Fibroblast of skin of scalp (primary cell): ENCODE data around the gene PTEN.
A peak's percentile ranks its signal among the peaks of the same experiment; 100 is the strongest.
"Not testable (repeated sequence)": the region's sequence is repeated elsewhere in the genome, so short reads cannot be mapped to it uniquely, and the experiment has no call there.

Experiments used
- DNase-seq: peaks from one replicate; pipeline ENCODE4 v3.0.0-alpha.2; 2013

The PTEN gene

DNA sequence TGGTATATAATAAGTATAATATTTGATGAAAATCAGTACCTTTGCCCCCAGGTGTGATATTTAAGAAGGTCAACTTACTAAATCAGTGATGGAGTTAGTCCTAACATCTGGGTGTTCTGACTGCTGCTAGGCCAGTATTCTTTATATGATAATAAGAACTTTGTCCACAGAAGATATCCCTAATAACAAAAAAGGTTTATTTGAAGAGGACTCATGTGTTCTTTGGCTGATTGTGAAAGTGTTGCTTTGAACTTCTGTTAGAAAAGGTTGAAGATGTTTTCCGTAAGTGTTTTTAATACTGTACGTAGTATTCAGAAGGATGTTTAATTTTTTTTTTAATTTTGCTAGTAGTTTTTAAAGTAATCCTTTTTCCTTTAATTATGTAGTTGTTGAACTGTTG, 10.2 kb downstream of the PTEN start:
- DNase-seq = no peak

DNA sequence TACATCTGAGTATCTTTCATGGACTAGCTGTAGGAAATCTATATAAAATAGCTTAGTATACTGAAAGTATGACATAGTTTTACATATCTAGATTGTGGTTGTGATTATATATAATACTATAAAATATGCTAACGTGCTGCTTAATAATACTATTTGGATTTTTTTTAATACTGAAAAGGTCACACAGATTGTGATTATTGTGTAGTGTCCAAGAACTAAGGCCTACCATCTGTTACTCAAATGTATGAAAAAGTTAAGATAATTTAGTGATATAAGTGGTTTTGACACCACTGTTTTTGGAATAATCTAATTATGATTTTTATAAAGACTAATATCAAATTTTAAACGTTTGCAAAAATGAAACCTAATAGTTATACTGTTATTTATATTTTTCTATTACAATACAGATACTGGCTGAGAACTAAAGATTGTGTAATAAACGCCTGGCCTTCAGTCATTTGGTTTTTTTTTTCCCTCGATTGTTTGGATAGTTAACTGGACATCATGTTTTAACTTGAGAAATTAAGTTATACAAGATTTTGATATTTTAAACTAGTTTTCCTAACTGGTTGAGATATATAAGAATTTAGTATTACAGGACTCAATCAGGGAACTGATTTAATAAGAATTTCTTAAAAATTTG, 12.6 kb downstream of the PTEN start:
- no peak for DNase-seq

DNA sequence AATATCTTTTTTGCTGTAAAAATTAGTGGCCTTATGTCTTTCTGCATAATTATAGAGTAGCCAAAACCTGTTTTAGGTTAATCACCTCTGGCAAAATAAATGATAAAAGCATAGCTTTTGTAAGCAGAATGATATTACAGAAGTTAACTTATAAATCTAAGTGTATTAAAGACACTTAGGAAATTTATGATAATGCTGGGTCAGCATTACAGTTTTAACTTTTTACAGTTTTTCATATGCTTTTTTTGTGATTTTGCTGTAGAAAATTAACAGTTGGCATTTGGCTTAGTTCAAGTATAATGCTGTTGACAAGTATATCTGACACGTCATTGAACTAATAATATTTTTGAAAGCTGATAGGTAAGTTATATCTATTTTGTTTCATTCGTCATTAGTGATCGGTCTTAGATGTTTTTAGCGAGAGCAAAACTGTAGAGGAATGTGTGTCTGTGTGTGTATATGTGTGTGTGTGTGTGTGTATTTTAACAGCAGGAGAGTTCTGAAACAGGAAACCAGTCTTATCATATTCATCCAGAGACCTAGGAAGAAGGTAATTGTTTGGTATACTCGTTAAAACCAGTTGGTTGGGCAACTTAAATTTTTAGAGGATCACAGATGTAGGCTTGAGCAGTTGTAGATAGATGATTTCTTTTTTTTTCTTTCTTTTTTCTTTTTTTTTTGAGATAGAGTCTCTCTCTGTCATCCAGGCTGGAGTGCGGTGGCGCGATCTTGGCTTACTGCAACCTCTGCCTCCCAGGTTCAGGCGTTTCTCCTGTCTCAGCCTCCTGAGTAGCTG, 15.4 kb downstream of the PTEN start:
- DNase-seq = no peak

DNA sequence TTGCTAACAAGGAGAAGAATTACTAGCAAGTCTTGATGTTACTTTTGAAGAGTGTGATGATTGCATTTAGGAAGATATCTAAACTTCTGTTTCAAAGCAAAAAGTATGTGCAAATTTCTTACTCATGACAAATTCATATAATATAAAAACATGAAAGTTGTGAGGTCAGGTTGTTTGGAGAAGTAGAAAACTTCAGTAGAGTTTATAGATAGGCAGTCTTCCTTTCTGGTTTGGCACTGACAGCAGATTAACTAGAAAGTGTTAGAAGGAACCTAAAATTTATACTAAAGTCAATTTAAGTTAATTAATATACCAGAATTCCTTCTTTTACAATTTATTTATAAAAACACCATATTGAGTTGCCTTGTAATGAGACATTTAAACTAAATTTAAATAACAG, 16.9 kb downstream of the PTEN start:
- no peak for DNase-seq

DNA sequence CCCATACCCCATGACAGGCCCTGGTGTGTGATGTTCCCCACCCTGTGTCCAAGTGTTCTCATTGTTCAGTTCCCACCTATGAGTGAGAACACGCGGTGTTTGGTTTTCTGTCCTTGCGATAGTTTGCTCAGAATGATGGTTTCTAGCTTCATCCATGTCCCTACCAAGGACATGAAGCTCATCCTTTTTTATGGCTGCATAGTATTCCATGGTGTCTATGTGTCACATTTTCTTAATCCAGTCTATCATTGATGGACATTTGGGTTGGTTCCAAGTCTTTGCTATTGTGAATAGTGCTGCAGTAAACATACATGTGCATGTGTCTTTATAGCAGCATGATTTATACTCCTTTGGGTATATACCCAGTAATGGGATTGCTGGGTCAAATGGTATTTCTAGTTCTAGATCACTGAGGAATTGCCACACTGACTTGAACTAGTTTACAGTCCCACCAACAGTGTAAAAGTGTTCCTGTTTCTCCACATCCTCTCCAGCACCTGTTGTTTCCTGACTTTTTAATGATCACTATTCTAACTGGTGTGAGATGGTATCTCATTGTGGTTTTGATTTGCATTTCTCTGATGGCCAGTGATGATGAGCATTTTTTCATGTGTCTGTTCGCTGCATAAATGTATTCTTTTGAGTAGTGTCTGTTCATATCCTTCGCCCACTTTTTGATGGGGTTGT, 18.1 kb downstream of the PTEN start:
- not testable (repeated sequence) for DNase-seq

DNA sequence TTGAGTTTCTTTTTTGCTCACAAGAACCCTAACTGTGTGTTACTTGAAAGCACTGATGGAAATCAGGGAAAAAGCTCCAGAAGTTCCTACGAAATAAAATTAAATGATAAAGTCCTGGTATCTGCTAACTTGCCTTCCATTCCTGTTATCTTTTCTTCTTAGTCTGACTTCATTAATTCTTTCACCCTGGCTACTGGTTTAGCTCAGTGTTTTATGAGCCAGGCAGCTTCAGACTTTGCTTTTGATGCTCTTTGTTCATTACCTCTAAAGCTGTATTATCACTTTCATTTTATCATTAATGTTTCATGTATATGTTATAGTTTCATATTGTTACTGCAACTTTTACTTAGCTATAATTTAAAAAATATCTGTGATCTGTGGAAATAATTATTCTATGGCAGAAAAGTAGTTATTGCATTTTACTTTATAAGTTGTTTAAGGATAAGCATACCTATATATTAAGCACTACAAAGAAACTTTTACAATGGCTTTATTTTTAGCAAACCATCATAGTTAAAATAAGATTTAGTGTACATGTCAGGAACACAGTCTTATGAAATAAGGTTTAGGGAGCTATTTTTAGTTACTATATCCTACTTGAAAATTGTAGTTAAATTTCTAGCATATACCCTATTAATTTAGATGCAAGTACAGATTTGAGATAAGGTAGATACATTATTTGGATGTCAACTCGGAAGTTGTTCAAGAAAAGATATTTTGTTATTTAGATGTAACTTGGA, 19.3 kb downstream of the PTEN start:
- DNase-seq = no peak

DNA sequence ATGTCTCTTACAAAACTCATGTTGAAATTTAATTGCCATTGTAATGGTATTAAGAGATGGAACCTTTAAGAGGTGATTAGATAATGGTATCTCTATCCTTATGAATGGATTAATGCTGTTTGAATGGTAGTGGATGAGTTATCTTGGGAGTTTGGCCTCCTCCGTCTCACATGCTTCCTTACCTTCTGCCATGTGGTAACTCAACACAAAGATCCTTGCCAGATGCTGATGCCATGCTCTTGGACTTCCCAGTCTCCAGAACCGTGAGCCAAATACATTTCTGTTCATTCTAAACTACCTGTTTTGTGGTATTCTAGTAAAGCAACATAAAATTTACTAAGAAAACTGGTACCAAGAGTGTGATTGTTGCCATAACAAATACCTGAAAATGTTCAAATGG, 23.2 kb downstream of the PTEN start:
- DNase-seq = no peak

GRCh38 chr10:87887146-87887545, 23.7 kb downstream of the PTEN start:
- peak; percentile 27 for DNase-seq

GRCh38 chr10:87887548-87888289, 24.3 kb downstream of the PTEN start:
- DNase-seq = no peak

DNA sequence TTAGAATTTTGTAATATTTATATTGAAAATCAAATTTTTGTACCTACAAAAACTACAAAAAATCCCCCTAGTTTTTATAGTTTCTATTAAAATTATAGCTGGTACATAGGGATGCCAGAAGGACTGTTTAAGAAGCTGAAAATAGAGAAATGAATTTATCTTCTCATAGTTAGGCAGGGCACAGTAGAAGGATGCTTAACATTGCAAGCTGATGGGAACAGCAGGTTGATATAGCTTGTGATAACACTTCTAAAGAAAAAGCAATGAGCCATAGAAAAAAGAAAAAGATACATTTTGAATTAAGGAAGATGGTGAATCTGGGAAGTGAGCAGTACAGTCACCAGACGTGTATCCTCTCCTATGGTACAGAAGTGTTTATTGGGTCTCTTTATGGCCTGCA, 32.0 kb downstream of the PTEN start:
- no peak for DNase-seq

GRCh38 chr10:87896216-87896615, 32.8 kb downstream of the PTEN start:
- DNase-seq = no peak

DNA sequence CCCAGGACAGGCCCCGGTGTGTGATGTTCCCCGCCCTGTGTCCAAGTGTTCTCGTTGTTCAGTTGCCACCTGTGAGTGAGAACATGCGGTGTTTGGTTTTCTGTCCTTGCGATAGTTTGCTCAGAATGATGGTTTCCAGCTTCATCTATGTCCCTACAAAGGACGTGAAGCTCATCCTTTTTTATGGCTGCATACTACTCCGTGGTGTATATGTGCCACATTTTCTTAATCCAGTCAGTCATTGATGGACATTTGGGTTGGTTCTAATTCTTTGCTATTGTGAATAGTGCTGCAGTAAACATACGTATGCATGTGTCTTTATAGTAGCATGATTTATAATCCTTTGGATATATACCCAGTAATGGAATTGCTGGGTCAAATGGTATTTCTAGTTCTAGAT, 34.5 kb downstream of the PTEN start:
- not testable (repeated sequence) for DNase-seq

DNA sequence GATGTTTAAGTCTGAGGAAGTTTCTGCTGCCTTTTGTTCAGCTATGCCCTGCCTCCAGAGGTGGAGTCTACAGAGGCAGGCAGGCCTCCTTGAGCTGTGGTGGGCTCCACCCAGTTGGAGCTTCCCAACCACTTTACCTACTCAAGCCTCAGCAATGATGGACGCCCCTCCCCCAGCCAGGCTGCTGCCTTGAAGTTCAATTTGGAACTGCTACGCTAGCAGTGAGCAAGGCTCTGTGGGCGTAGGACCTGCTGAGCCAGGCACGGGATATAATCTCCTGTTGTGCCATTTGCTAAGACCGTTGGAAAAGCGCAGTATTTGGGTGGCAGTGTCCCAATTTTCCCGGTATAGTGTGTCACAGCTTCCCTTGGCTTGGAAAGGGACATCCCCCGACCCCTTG, 40.0 kb downstream of the PTEN start:
- not testable (repeated sequence) for DNase-seq

GRCh38 chr10:87913156-87913921, 49.9 kb downstream of the PTEN start:
- DNase-seq = no peak

DNA sequence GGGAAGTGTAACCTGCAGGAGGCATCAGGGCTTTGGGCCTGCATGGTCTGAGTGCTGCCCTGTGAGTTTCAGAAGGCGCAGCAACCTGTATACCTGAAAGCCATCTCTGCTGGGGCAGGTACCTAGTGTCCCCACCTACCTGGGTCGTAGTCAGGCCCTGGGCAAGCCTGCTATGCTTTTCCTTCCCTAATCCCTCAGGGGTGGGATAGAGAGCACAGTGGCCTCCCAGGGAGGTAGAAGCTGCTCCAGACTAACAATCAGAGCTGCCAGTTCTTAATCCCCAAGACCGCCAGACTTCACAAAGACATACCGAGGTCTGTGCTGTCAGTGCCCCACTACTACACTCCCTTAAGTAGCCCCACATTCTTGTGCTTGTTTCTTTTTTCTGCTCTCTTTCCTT, 52.0 kb downstream of the PTEN start:
- DNase-seq = no peak

DNA sequence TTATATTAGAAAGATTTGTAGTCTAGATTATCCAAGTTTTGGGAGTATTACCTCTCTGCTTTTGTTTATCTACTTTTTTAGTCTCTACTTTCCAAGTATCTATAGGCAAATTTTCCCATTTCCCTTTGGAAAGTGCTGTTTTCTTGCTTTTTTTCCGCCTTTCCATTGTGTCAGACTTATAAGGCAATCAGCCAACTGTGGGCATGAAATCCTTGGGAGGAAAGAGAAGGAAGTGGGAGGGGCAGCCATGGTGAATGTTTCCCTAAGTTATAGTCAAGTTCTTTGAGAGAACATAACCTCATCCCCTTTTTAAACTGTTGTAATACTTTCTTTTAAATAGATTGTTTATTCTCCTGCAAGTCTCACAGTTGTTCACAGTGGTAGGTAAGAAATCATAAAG, 52.6 kb downstream of the PTEN start:
- DNase-seq = peak; percentile 35

- no peak for DNase-seq
These were observed 53.1 kb downstream of the PTEN start for GRCh38 chr10:87916515-87916914.

- no peak for DNase-seq
These were observed 54.9 kb downstream of the PTEN start for GRCh38 chr10:87918254-87918859.

GRCh38 chr10:87920538-87920937, 57.1 kb downstream of the PTEN start:
- no peak for DNase-seq

DNA sequence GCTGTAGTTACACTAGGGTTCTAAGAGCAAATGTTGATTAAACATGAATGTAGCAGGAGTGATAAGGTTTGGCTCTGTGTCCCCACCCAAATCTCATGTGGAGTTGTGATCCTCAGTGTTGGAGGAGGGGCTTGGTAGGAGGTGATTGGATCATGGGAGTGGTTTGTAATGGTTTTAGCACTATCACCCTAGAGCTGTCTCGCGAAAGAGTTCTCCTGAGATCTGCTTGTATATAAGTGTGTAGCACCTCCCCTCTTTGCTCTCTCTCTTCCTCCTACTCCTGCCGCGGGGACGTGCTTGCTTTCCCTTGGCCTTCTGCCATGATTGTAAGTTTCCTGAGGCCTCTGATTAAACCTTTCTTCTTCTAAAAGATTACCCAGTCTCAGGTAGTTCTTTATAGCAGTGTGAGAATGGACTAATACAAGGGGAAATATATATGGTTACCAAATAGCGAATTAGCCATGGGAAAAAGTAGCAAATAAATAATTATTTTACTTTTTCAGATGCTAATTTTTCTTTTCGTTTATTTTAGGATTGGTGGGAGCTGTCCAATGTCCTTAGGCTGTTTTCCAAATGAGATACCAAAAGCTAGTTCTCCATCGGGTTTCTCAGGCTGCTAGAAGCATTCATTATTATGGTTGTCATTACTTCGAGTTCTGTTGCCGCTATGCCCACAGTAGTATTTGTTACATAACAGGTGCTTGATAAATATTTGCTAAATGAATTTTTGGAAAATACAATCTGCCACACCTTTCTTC, 58.7 kb downstream of the PTEN start:
- no peak for DNase-seq
